ENCODE measurements around the gene CEBPZ.
"Not testable (repeated sequence)": the region's sequence is repeated elsewhere in the genome, so short reads cannot be mapped to it uniquely, and the experiment has no call there.

The CEBPZ gene, protein sequence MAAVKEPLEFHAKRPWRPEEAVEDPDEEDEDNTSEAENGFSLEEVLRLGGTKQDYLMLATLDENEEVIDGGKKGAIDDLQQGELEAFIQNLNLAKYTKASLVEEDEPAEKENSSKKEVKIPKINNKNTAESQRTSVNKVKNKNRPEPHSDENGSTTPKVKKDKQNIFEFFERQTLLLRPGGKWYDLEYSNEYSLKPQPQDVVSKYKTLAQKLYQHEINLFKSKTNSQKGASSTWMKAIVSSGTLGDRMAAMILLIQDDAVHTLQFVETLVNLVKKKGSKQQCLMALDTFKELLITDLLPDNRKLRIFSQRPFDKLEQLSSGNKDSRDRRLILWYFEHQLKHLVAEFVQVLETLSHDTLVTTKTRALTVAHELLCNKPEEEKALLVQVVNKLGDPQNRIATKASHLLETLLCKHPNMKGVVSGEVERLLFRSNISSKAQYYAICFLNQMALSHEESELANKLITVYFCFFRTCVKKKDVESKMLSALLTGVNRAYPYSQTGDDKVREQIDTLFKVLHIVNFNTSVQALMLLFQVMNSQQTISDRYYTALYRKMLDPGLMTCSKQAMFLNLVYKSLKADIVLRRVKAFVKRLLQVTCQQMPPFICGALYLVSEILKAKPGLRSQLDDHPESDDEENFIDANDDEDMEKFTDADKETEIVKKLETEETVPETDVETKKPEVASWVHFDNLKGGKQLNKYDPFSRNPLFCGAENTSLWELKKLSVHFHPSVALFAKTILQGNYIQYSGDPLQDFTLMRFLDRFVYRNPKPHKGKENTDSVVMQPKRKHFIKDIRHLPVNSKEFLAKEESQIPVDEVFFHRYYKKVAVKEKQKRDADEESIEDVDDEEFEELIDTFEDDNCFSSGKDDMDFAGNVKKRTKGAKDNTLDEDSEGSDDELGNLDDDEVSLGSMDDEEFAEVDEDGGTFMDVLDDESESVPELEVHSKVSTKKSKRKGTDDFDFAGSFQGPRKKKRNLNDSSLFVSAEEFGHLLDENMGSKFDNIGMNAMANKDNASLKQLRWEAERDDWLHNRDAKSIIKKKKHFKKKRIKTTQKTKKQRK

DNA sequence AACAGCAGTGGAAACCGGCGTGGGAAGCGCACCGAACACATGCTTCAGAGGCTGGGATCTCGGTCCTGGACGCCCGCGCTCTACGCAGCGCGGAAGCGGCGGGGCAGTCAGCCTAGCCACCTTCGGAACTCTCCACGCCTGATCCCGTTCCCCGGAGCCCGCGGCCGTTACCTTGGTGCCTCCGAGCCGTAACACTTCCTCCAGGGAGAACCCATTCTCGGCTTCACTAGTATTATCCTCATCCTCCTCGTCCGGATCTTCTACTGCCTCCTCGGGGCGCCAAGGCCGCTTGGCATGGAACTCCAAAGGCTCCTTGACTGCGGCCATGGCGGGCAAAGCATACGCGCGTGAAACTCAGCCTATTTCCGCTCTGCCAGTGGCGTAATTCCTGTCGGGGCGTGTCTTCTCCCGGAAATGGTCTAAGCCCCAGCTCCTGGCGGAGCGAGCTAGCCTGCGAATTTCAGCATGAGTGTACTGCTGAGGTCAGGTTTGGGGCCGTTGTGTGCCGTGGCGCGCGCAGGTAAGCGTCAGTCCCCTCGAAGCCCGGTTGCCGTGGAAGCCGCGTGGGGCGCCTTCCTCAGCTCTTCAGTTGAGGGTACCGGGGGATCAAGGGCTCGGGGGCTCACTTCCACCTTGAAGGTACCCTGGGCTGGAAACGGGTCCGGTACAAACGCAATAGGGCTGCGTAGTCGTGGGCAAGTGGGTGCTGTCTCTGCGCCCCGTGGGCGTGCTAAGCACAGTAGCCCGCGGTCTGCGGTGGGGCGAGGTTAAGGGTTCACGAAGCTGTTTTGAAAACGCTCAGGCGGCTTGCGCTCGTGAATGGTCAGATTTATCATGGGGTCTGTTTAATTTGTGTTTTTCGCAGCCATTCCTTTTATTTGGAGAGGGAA, at the start of gene CEBPZ, which contains the start of gene NDUFAF7:
Gene CEBPZ, minus strand, starts transcription at position 356 of the 890 bp plus-strand sequence. Its CDS starts 29 bp downstream, at position 327.
Gene NDUFAF7, plus strand, starts transcription at position 418 of the 890 bp plus-strand sequence. Its CDS starts 48 bp downstream, at position 466.
- peak; percentile 90 for DNase-seq (ENCODE audit: low spot score)

DNA sequence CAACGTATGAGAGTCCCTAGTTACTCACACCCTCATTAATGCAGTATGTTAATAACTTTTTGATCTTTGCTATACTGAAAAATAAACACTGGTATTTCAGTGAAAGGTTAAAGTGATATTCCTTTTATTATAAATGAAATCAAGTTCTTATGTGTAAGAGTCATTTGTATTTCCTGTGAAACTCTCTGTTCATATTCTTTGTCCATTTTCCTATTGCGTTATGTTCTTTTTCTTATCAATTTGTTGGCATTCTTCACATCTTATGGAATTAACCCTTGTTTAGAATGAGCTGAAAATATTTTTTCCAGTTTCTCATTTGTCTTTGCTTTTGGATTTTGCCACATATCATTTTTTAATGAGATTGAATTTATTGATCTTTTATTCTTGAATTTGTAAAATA, 44.9 kb upstream of the CEBPZ start:
- DNase-seq (ENCODE audit: low spot score) = no peak

DNA sequence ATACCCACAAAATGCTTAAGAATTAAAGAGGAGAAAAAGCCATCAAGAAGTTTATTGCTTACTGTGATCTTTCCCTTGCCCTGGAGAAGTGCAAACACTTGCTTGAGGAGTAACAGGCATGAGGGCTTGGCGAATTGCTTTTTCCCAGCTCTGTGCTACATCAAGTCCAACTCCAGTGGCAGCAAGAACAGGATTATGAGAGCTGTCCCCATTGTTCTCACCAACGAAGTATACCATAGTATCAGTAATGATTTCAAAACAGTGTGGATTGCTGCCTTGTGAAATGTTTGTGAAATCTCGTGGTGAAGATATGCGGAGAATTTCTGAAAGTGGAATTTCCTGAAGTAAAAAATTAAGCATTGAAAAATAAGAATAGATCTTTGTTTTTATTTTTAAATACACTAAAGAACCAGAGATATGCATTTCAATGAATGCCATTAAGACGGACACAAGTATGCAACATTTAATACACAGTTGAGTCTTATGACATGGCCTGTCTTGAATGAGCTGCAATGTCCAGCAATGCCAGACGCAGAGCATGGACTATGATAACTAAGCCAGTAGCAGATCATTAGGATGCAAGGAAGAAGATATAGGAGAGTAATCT, 43.1 kb upstream of the CEBPZ start:
- DNase-seq (ENCODE audit: low spot score) = no peak

DNA sequence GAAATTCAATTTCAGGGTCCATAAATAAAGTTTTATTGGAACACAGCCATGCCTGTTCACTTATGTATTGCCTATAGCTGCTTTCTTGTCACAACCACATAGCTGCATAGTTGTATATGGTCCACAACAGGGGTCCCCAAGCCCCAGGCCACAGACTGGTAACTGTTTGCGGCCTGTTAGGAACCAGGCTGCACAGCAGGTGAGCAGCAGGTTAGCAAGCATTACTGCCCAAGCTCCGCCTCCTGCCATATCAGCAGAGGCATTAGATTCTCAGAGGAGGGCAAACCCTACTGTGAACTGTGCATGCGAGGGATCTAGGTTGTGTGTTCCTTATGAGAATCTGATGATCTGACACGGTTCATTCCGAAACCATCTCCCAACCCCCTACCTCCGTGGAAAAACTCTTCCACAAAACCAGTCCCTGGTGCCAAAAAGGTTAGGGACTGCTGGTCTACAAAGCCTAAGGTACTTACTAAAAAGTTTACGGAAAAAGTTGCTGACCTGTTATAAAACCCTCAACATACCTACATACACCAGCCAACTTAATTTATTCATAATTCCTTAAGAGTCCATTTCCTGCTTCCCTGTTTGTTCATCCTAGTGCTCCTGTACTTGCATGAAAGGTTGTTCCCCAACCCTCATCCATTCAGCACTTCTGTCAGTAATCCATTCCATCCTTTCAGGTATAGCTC, 40.1 kb upstream of the CEBPZ start:
- no peak for DNase-seq (ENCODE audit: low spot score)

DNA sequence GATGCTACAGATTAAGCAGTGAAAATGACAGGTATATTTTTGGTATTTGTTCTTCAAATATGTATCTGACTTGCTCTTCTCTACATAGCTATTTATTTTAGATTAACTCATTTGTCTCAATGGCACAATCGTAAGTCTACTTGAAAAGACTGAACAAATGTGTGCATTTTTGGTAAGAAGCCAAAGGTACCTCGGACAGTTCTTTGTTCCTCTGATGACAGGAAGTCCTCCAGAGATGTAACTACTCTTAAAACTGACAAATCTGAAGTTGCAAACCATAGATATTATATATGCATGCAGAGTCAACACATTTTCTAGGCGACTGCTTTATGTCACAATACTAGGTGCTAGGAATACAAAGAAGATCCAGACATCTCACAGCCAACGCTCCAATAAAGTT, 36.7 kb upstream of the CEBPZ start:
- no peak for DNase-seq (ENCODE audit: low spot score)

DNA sequence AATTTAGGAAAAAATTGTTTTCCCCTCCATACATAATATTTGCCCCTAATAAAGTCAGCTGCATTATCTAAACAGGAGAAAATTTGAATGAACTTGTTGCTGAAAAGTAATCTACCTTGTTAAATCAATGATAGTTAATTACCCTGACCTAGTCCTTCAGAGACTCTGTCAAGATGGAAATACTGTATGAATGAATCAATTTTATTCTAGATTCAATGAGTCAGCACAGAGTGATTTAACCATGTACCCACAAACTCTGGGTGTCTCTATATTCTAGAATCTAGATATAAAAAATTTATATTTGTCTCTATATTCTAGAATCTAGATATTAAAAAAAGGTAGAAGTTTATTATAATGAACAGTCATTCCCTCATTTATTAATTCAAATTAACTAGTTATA, 36.3 kb upstream of the CEBPZ start:
- no peak for DNase-seq (ENCODE audit: low spot score)

DNA sequence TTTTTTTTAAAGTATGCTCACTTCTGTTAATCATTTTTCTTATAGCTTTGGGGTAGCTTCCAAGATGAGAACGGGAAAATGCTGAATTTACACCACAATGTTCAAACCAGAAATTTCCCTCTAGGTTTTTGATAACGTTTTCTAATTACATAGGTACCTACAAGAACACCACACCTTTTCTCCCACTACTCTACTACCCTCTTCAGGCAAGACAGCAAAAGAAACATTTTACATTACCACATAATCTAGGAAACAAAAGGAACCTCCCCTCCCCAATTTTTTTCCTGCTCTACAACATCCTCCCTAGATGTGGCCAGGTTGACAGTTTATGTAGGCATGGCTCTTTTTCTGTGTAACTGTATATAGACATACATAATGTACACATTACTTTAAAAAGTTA, 32.4 kb upstream of the CEBPZ start:
- no peak for DNase-seq (ENCODE audit: low spot score)

DNA sequence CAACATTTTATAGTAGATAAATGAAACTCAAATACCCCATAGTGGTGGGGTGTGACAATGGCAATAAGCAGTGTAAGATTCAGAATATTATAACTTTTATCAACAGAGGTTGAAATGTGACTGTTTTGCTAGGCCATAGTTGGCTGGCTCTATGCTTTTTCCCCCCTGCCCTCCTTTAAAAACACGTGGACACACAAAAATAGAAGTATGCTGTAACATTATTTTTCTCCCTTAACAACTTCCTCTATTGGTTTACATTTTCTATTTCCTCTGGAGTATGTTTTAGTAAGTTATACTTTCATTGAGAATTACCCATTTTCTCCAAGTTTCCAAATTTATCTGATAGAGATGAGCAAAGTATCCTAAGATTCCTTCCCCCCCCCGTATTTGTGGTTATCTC, 31.1 kb upstream of the CEBPZ start:
- DNase-seq (ENCODE audit: low spot score) = no peak

DNA sequence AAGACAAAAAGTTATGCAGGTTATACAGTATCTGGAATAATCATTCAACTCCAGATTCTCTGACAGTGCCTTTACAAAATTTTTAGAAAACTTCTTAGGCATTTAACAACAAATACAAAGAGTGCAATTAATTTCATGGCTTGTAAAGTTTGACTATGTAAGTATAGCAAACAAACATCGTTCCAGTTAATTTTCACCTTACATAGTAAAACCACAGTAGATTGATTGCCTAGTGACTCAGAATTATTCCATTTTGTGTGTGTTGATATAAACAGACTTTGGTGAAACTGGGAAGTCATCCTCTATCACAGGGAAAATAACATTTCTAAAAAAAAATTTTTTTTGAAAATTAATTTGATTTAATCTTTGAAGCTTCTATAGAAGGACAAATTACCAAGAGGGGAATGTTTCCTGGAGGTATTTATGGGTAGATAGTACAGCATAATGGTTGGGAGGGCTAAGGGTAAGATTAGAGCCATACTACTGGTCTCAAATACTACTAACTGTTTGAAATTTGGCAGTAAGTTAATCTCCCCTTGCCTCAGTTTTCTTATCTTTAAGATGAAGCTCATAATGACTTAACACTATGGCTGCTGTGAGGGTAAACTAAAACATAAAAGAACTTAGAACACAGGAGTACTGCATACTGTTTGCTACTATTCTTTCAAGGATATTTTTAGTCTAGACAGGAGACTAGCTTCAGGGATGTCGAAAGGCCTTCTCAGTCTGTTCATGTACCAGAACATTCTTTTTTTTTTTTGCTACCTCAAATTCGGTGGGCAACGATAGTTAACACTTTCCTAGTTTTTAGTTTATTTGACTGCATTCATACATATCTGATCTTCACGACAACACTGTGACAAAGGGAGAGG, 19.7 kb upstream of the CEBPZ start:
- no peak for DNase-seq (ENCODE audit: low spot score)

DNA sequence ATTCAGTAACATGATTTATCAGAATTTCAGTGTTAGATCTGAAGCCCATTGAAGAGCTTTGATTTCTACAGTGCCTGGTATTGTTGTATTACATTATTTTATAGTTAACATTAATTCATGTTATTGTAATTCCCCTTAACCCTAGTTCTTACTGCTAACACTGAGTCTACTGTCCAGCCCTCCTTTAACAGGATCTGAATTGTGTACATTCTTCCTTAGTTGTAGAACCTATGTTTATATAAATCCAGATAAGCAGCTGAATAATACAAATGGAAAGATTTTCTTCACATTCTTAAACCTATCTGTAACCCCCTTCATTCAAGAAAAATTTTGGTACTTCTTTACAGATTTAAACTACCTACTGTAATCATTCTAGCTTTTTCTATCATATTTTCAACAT, 14.8 kb upstream of the CEBPZ start:
- DNase-seq (ENCODE audit: low spot score) = no peak

DNA sequence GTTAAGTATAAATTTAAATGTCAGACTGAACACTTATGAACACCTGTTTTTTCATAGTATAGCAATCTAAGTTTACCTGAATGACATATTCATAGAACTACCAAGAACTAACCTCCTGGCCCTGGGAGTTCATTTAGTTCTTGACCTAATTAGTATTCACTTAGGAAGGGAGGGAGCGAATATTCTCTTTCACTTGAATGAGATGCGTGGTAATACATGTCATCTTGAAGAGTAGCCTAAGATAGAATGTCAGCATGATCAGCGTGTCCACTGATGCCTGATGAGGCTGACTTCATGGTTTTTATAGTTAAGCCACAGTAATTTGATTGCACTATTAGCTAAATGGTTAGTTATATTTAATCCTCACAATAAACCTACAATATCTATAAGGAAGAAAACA, 13.4 kb upstream of the CEBPZ start:
- DNase-seq (ENCODE audit: low spot score) = no peak

DNA sequence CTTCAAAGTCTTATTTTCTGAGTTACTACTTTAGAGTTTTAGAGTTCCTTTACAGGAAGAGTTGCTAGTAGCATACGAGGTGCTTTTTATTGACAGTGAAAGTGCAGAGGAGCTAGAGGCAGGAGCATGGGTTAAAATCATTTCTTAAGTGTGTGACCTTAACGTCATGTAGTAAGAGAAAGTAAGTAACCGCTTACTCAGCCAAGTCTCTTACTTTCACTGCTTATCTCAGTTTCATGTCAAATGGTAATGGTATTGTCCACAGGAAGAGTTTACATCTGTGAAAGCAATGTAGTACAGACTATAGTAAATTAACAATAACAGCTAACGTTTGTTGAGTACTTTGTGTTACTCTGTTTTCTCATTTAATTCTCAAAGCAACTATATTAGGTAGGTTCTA, 12.6 kb upstream of the CEBPZ start:
- DNase-seq (ENCODE audit: low spot score) = no peak

DNA sequence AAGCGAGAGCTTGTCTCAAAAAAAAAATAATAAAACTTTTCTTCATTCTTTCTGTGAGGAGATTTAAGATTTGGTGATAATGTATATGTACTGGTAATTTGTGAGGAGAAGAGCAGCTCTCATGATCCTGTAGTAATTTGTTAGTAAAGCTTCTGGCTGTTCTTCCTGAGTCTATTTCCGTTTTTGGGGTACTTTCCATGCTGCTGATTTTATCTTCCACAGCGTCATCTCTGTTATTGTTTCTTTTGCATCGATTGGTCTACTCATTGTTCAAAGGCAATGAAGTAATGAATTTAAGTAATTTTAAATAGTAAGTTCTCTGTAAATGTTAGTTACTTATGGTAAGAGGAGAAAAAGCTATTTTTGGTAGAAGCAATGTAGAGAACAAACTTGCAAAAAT, 12.0 kb upstream of the CEBPZ start:
- no peak for DNase-seq (ENCODE audit: low spot score)

DNA sequence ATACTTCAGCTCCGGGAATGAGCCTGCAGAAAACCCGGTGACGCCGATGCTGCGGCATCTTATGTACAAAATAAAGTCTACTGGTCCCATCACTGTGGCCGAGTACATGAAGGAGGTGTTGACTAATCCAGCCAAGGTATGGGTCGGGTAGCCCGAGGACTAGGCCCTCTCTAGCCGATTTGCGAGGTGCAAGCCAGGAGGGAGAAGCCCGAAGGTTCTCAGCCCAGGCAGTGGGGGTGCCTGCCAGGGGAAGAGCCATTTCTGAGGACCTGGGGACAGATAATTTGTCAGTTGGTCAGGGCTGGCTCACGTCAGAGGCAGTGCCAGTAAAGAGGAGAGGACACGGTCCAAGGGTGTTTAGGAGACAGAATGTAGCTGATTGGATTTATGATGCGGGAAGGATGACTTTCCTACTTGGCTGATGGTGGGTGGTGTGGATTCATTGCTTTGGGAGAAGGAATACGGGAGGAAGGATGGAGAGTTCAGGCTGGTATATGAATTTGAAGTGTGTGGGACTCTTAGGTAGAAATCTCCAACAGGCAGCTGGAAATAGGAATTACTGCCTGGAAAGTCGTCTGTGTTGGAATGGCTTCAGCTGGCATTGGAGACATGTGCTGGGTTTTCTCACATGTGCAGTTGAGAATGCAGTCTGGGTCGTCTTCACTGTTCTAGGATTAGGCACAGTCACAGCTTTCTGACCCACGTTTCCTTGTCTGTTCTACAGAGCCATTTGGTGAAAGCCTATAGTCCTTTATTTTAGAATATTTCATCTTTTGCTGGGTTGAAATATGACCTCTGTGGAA, 936 bp upstream of the CEBPZ start:
- DNase-seq (ENCODE audit: low spot score) = peak; percentile 43

DNA sequence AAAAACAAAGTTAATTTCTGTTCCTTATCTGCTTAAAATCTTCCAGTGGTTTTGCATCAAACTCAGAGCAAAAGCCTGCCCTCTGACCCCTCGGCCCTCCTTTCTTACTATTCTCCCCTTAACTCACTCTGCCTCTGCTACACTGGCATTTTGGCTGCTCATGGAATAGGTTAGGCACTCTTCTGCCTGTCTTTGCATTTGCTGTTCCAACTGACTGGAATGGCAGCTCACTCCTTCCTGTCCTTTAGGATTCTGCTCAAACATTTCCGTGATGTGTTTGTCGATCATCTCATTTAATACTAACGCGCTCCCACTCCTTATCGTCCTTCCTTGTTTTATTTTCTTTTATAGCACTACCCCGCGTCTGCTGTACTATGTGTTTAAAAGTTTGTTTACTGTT, 815 bp downstream of the CEBPZ start:
- DNase-seq (ENCODE audit: low spot score) = no peak

DNA sequence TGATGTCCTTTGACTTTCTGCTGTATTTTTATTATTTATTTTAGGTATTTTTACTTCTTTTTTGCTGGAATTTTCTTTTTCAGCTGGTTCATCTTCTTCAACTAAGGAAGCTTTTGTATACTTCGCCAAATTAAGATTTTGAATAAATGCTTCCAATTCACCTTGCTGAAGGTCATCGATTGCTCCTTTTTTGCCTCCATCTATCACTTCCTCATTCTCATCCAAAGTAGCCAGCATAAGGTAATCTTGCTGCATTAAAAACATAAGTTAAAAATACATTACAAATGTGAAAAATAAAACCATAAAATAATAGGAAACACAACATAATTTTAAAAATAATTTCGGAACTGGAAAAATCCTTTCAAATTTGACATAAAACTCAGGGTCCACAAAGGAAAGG, 2.6 kb downstream of the CEBPZ start:
- no peak for DNase-seq (ENCODE audit: low spot score)

DNA sequence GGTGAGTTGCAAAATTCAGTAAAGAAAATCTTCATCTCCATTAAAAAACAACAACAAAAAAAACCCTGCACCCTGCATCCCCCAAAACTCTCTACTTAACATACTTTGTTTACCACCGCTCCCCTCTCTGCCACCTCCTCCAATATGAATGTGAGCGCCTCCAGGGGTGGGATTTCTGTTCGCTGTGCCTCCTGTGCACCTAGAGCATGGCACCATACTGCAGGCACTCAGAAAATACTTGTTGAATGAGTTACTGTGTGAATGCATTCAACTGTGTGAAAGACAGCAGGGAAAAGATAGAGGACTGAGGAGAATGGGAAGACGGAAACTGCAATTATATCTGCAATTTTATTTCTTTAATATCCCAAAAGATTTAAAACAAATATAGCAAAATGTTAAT, 4.5 kb downstream of the CEBPZ start:
- DNase-seq (ENCODE audit: low spot score) = peak; percentile 40

DNA sequence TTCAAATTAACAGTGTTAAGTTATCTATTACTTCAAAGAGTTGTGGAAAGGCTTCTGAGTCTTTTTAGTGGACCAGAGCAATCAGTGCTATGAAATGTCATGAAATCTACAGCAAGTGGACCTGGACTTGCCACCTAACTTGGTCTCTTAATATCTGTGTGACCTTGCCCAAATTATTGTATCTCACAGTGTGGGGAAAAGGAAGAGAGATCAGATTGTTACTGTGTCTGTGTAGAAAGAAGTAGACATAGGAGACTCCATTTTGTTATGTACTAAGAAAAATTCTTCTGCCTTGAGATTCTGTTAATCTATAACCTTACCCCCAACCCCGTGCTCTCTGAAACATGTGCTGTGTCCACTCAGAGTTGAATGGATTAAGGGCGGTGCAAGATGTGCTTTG, 6.3 kb downstream of the CEBPZ start:
- not testable (repeated sequence) for DNase-seq (ENCODE audit: low spot score)

DNA sequence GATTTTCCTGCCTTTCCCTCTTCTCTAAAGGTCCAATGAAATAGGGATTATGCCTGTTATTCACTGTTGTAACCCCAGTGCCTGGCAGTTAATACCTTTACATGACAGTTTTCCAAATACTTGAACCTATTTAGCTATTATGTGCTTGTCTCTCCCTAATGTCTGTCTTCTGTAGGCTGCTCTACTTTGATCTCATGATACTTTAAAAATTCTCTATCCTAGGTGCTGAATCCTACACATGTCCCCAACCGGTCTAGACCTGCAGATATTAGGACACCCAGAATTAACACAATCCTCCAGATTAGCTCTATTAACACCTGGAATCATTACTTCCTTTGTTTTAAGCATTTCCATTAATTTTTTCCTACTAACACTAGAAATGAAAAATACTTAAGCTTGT, 7.3 kb downstream of the CEBPZ start:
- DNase-seq (ENCODE audit: low spot score) = no peak
